ENCODE data around the gene DCAF11. TPM values are rescaled to one million over a fixed set of nuclear protein-coding genes. Genes with fewer than 3 reads are reported as not detected.

DCAF11 gene
- polyA plus RNA-seq, 3 donors = 45.6 to 56.6 (median 48.8) TPM

- Histone ChIP-seq H3K9me3 (replicated peaks in 1 of 2; ENCODE audit: control insufficient read depth in 1 of 2, insufficient read depth in 1 of 2, low read length in 2 of 2) (no peaks in the 10 kb centered on the region), H4K20me1 (ENCODE audit: insufficient read depth, low read length) (no peaks in the 10 kb centered on the region), H3K9ac (ENCODE audit: insufficient read depth, low read length, poor library complexity, severe bottlenecking) (no peak overlapping the region), H2AFZ (ENCODE audit: insufficient read depth, low read depth, low read length, poor library complexity, severe bottlenecking) (no peak overlapping the region), H3K27ac (ENCODE audit: low read depth in 1 of 2, low read length in 2 of 2) (no peak overlapping the region), H3K36me3 (replicated peaks in 1 of 2; ENCODE audit: control insufficient read depth in 1 of 2, insufficient read depth in 2 of 2, low read length in 2 of 2) (no peaks in the 10 kb centered on the region), H3K4me1 (ENCODE audit: control insufficient read depth in 1 of 2, insufficient read depth in 2 of 2, low read length in 2 of 2) (peaks cover 12 to 18% of the 10 kb centered on the region in 2 donors), H3K4me3 (replicated peaks in 1 of 3; ENCODE audit: low read depth in 2 of 3, low read length in 3 of 3) (no peak overlapping the region), H3K79me2 (ENCODE audit: insufficient read depth, low read length) (no peaks in the 10 kb centered on the region), H3K27me3 (ENCODE audit: control insufficient read depth in 2 of 2, insufficient read depth in 2 of 2, low read length in 2 of 2) (peaks cover 17 to 26% of the 10 kb centered on the region in 2 donors), H3K4me2 (replicated peaks; ENCODE audit: extremely low read depth, low read length, poor library complexity, severe bottlenecking) (no peak overlapping the region)
- Mint-ChIP-seq H3K4me1 (peaks cover 23% of the 10 kb centered on the region), H3K36me3 (peaks cover 3 to 9% of the 10 kb centered on the region in 2 donors), H3K4me3 (no peak overlapping the region), H3K27me3 (ENCODE audit: low read depth in 3 of 3) (peaks cover 32 to 37% (median 36%) of the 10 kb centered on the region in 3 donors), H3K9me3 (peaks cover 0 to 13% (median 2%) of the 10 kb centered on the region in 7 donors), H3K27ac (no peak overlapping the region)
- DNase-seq = no peak
- no peak for TF ChIP-seq CTCF (IDR thresholded peaks at IDR 0.05)
- WGBS (ENCODE audit: insufficient coverage) = 99% methylated on average over 22 of the region's 23 CpGs
- intact Hi-C loops (cut with micrococcal nuclease) = no loop called here
Measured at GRCh38 chr14:24077086-24077485, 37.5 kb upstream of the DCAF11 start.

- TF ChIP-seq CTCF (IDR thresholded peaks at IDR 0.05) = no peak
- WGBS (ENCODE audit: insufficient coverage) = 100% methylated on average over 1 of the region's 3 CpGs
- no peak overlapping the region for H3K4me2 ChIP-seq (replicated peaks; ENCODE audit: extremely low read depth, low read length, poor library complexity, severe bottlenecking)
- H3K36me3 ChIP-seq (replicated peaks in 1 of 2; ENCODE audit: control insufficient read depth in 1 of 2, insufficient read depth in 2 of 2, low read length in 2 of 2) = no peaks in the 10 kb centered on the region
- H3K27ac ChIP-seq (ENCODE audit: low read depth in 1 of 2, low read length in 2 of 2) = no peak overlapping the region
- no peaks in the 10 kb centered on the region for H3K9me3 ChIP-seq (replicated peaks in 1 of 2; ENCODE audit: control insufficient read depth in 1 of 2, insufficient read depth in 1 of 2, low read length in 2 of 2)
- peaks cover 4 to 11% of the 10 kb centered on the region in 2 donors for H3K36me3 Mint-ChIP-seq
- H3K4me1 Mint-ChIP-seq = peaks cover 23% of the 10 kb centered on the region
- H3K79me2 ChIP-seq (ENCODE audit: insufficient read depth, low read length) = no peaks in the 10 kb centered on the region
- no peak overlapping the region for H2AFZ ChIP-seq (ENCODE audit: insufficient read depth, low read depth, low read length, poor library complexity, severe bottlenecking)
- intact Hi-C loops (cut with micrococcal nuclease) = no loop called here
- peaks cover 0 to 23% (median 2%) of the 10 kb centered on the region in 7 donors for H3K9me3 Mint-ChIP-seq
- peaks cover 21 to 37% of the 10 kb centered on the region in 2 donors for H3K27me3 ChIP-seq (ENCODE audit: control insufficient read depth in 2 of 2, insufficient read depth in 2 of 2, low read length in 2 of 2)
- H3K4me3 ChIP-seq (replicated peaks in 1 of 3; ENCODE audit: low read depth in 2 of 3, low read length in 3 of 3) = no peak overlapping the region
- peaks cover 42 to 46% (median 44%) of the 10 kb centered on the region in 3 donors for H3K27me3 Mint-ChIP-seq (ENCODE audit: low read depth in 3 of 3)
- H3K27ac Mint-ChIP-seq = no peak overlapping the region
- H4K20me1 ChIP-seq (ENCODE audit: insufficient read depth, low read length) = no peaks in the 10 kb centered on the region
- peaks cover 12 to 18% of the 10 kb centered on the region in 2 donors for H3K4me1 ChIP-seq (ENCODE audit: control insufficient read depth in 1 of 2, insufficient read depth in 2 of 2, low read length in 2 of 2)
- DNase-seq = no peak
- no peak overlapping the region for H3K4me3 Mint-ChIP-seq
- no peak overlapping the region for H3K9ac ChIP-seq (ENCODE audit: insufficient read depth, low read length, poor library complexity, severe bottlenecking)
Measured at GRCh38 chr14:24078146-24078545, 36.4 kb upstream of the DCAF11 start.
